Measurements from ENCODE around the gene LAMB3. TPM values are rescaled to one million over a fixed set of nuclear protein-coding genes. Genes with fewer than 3 reads are reported as not detected.

Gene LAMB3
- polyA plus RNA-seq, 1 donor from 2014 or later, result 5.8 TPM

- H3K4me3 ChIP-seq (ENCODE audit: low read length), result no peak overlapping the region
- TF ChIP-seq CTCF (IDR thresholded peaks at IDR 0.05; ENCODE audit: poor library complexity, severe bottlenecking) (no peak), REST (IDR thresholded peaks at IDR 0.05; ENCODE audit: borderline replicate concordance) (no peak), POLR2AphosphoS5 (IDR thresholded peaks at IDR 0.05) (no peak), MXI1 (conservative IDR thresholded peaks at IDR 0.05; ENCODE audit: poor library complexity, severe bottlenecking) (no peak)
- no peaks in the 10 kb centered on the region for H3K9me2 ChIP-seq (ENCODE audit: insufficient read depth, low read length)
- H4K20me1 ChIP-seq (ENCODE audit: insufficient read depth), result no peaks in the 10 kb centered on the region
- H3K36me3 ChIP-seq (ENCODE audit: insufficient read depth, low read length), result no peaks in the 10 kb centered on the region
- no peak overlapping the region for H3K9ac ChIP-seq (ENCODE audit: low read length)
- no peaks in the 10 kb centered on the region for H3F3A ChIP-seq (ENCODE audit: insufficient read depth, low read length, poor library complexity, severe bottlenecking)
- no peaks in the 10 kb centered on the region for H3K9me3 ChIP-seq (ENCODE audit: low read length)
- H3K27me3 ChIP-seq (ENCODE audit: insufficient read depth, low read depth, low read length), result no peaks in the 10 kb centered on the region
- no peak overlapping the region for H3K4me2 ChIP-seq (ENCODE audit: low read length)
- H3K79me2 ChIP-seq (replicated peaks; ENCODE audit: insufficient read depth, low read length), result no peaks in the 10 kb centered on the region
- no peak overlapping the region for H2AFZ ChIP-seq (ENCODE audit: low read depth, low read length)
- no peak overlapping the region for H3K27ac ChIP-seq (ENCODE audit: low read length)
Measured at GRCh38 chr1:209648931-209649776, 3.1 kb downstream of the LAMB3 start.

- Histone ChIP-seq H3K9me3 (ENCODE audit: low read length) (no peaks in the 10 kb centered on the region), H3K27me3 (ENCODE audit: insufficient read depth, low read depth, low read length) (no peaks in the 10 kb centered on the region), H2AFZ (ENCODE audit: low read depth, low read length) (no peak overlapping the region), H3K4me3 (ENCODE audit: low read length) (no peak overlapping the region), H3K9me2 (ENCODE audit: insufficient read depth, low read length) (no peaks in the 10 kb centered on the region), H3K27ac (ENCODE audit: low read length) (no peak overlapping the region), H3K4me2 (ENCODE audit: low read length) (no peak overlapping the region), H3K79me2 (replicated peaks; ENCODE audit: insufficient read depth, low read length) (no peaks in the 10 kb centered on the region), H3K36me3 (ENCODE audit: insufficient read depth, low read length) (no peaks in the 10 kb centered on the region), H4K20me1 (ENCODE audit: insufficient read depth) (no peaks in the 10 kb centered on the region), H3F3A (ENCODE audit: insufficient read depth, low read length, poor library complexity, severe bottlenecking) (no peaks in the 10 kb centered on the region), H3K9ac (ENCODE audit: low read length) (no peak overlapping the region)
- TF ChIP-seq POLR2AphosphoS5 (IDR thresholded peaks at IDR 0.05) (no peak), SMC3 (conservative IDR thresholded peaks at IDR 0.05; ENCODE audit: poor library complexity) (no peak), MXI1 (conservative IDR thresholded peaks at IDR 0.05; ENCODE audit: poor library complexity, severe bottlenecking) (no peak), CTCF (IDR thresholded peaks at IDR 0.05; ENCODE audit: poor library complexity, severe bottlenecking) (no peak), TAF1 (IDR thresholded peaks at IDR 0.05; ENCODE audit: low read depth) (no peak), REST (IDR thresholded peaks at IDR 0.05; ENCODE audit: borderline replicate concordance) (no peak), RAD21 (conservative IDR thresholded peaks at IDR 0.05) (no peak), EZH2 (IDR thresholded peaks at IDR 0.05; ENCODE audit: borderline replicate concordance, insufficient read depth, low read length, poor library complexity, severe bottlenecking) (no peak), EP300 (conservative IDR thresholded peaks at IDR 0.05; ENCODE audit: poor library complexity, severe bottlenecking) (no peak)
Measured at GRCh38 chr1:209648346-209648745, 3.9 kb downstream of the LAMB3 start.
